Activated naive CD8-positive, alpha-beta T cell (primary cell): ENCODE results near the gene USP20.

Experiments used
- H3K27ac Mint-ChIP-seq: one replicate; pipeline ENCODE4 v1.8.0; 2021; ENCODE audit warnings: mixed read lengths
- H3K27me3 Mint-ChIP-seq: one replicate; pipeline ENCODE4 v1.8.0; 2021; ENCODE audit warnings: mixed read lengths
- H3K36me3 Mint-ChIP-seq: one replicate; pipeline ENCODE4 v1.8.0; 2021; ENCODE audit warnings: mixed read lengths
- H3K4me1 Mint-ChIP-seq: one replicate; pipeline ENCODE4 v1.8.0; 2021; ENCODE audit warnings: low read depth, mixed read lengths
- H3K4me3 Mint-ChIP-seq: one replicate; pipeline ENCODE4 v1.8.0; 2021; ENCODE audit warnings: mild to moderate bottlenecking, mixed read lengths
- H3K9me3 Mint-ChIP-seq: one replicate; pipeline ENCODE4 v1.8.0; 2021; ENCODE audit warnings: low read depth, mixed read lengths

Gene USP20

GRCh38 chr9:129858167-129858962 lies 23.1 kb downstream of the USP20 start:
- Mint-ChIP-seq H3K9me3 (no peaks in the 10 kb centered on the region), H3K36me3 (peaks cover 9% of the 10 kb centered on the region), H3K27ac (peak overlapping the region; percentile 46), H3K27me3 (no peaks in the 10 kb centered on the region), H3K4me1 (peaks cover 67% of the 10 kb centered on the region), H3K4me3 (no peak overlapping the region)

GRCh38 chr9:129860653-129861446 lies 25.6 kb downstream of the USP20 start:
- H3K27ac Mint-ChIP-seq, result peak overlapping the region; percentile 84
- no peaks in the 10 kb centered on the region for H3K9me3 Mint-ChIP-seq
- H3K27me3 Mint-ChIP-seq, result no peaks in the 10 kb centered on the region
- H3K36me3 Mint-ChIP-seq, result peaks cover 10% of the 10 kb centered on the region
- peaks cover 61% of the 10 kb centered on the region for H3K4me1 Mint-ChIP-seq
- peak overlapping the region; percentile 54 for H3K4me3 Mint-ChIP-seq

- H3K9me3 Mint-ChIP-seq, result no peaks in the 10 kb centered on the region
- peak overlapping the region; percentile 17 for H3K27ac Mint-ChIP-seq
- no peaks in the 10 kb centered on the region for H3K27me3 Mint-ChIP-seq
- peaks cover 12% of the 10 kb centered on the region for H3K36me3 Mint-ChIP-seq
- no peak overlapping the region for H3K4me3 Mint-ChIP-seq
- H3K4me1 Mint-ChIP-seq, result peaks cover 63% of the 10 kb centered on the region
These were observed 26.2 kb downstream of the USP20 start for GRCh38 chr9:129861447-129861827.

- Mint-ChIP-seq H3K27me3 (no peaks in the 10 kb centered on the region), H3K36me3 (peaks cover 12% of the 10 kb centered on the region), H3K4me3 (peak overlapping the region; percentile 67), H3K9me3 (no peaks in the 10 kb centered on the region), H3K4me1 (peaks cover 69% of the 10 kb centered on the region), H3K27ac (peak overlapping the region; percentile 82)
These were observed 27.9 kb downstream of the USP20 start for GRCh38 chr9:129863059-129863690.

GRCh38 chr9:129864991-129865647 lies 29.9 kb downstream of the USP20 start:
- Mint-ChIP-seq H3K4me3 (peak overlapping the region; percentile 40), H3K9me3 (no peaks in the 10 kb centered on the region), H3K36me3 (peaks cover 12% of the 10 kb centered on the region), H3K27ac (peak overlapping the region; percentile 81), H3K27me3 (no peaks in the 10 kb centered on the region), H3K4me1 (peaks cover 83% of the 10 kb centered on the region)

GRCh38 chr9:129865668-129866320 lies 30.5 kb downstream of the USP20 start:
- Mint-ChIP-seq H3K27me3 (no peaks in the 10 kb centered on the region), H3K4me1 (peaks cover 85% of the 10 kb centered on the region), H3K9me3 (no peaks in the 10 kb centered on the region), H3K4me3 (peak overlapping the region; percentile 60), H3K27ac (peak overlapping the region; percentile 96), H3K36me3 (peaks cover 12% of the 10 kb centered on the region)

GRCh38 chr9:129866394-129867135 lies 31.3 kb downstream of the USP20 start:
- Mint-ChIP-seq H3K9me3 (no peaks in the 10 kb centered on the region), H3K27me3 (no peaks in the 10 kb centered on the region), H3K36me3 (peaks cover 11% of the 10 kb centered on the region), H3K27ac (peak overlapping the region; percentile 96), H3K4me1 (peaks cover 84% of the 10 kb centered on the region), H3K4me3 (peak overlapping the region; percentile 60)

- Mint-ChIP-seq H3K27me3 (no peaks in the 10 kb centered on the region), H3K4me1 (peaks cover 82% of the 10 kb centered on the region), H3K4me3 (peak overlapping the region; percentile 71), H3K9me3 (no peaks in the 10 kb centered on the region), H3K27ac (peak overlapping the region; percentile 96), H3K36me3 (peaks cover 7% of the 10 kb centered on the region)
These were observed 32.1 kb downstream of the USP20 start for GRCh38 chr9:129867136-129868022.

- Mint-ChIP-seq H3K9me3 (no peaks in the 10 kb centered on the region), H3K27me3 (no peaks in the 10 kb centered on the region), H3K36me3 (peaks cover 5% of the 10 kb centered on the region), H3K4me1 (peaks cover 77% of the 10 kb centered on the region), H3K27ac (peak overlapping the region; percentile 96), H3K4me3 (peak overlapping the region; percentile 71)
These were observed 33.0 kb downstream of the USP20 start for GRCh38 chr9:129868023-129868871.

GRCh38 chr9:129868872-129869486 lies 33.7 kb downstream of the USP20 start:
- Mint-ChIP-seq H3K9me3 (no peaks in the 10 kb centered on the region), H3K4me1 (peaks cover 72% of the 10 kb centered on the region), H3K27ac (peak overlapping the region; percentile 96), H3K36me3 (peaks cover 2% of the 10 kb centered on the region), H3K27me3 (no peaks in the 10 kb centered on the region), H3K4me3 (peak overlapping the region; percentile 59)

GRCh38 chr9:129869585-129870501 lies 34.6 kb downstream of the USP20 start:
- H3K36me3 Mint-ChIP-seq, result peaks cover 2% of the 10 kb centered on the region
- peaks cover 75% of the 10 kb centered on the region for H3K4me1 Mint-ChIP-seq
- H3K27me3 Mint-ChIP-seq, result no peaks in the 10 kb centered on the region
- no peaks in the 10 kb centered on the region for H3K9me3 Mint-ChIP-seq
- peak overlapping the region; percentile 96 for H3K27ac Mint-ChIP-seq
- peak overlapping the region; percentile 59 for H3K4me3 Mint-ChIP-seq
